ENCODE measurements around the gene ACSL5.
"Not testable (repeated sequence)": the region's sequence is repeated elsewhere in the genome, so short reads cannot be mapped to it uniquely, and the experiment has no call there.

Gene ACSL5

GRCh38 chr10:112377116-112377515 is 3.2 kb downstream of the ACSL5 start:
- DNase-seq = not testable (repeated sequence)

GRCh38 chr10:112379635-112380296 is 5.8 kb downstream of the ACSL5 start:
- no peak for DNase-seq

- DNase-seq = no peak
Observed at GRCh38 chr10:112382515-112383235, 8.8 kb downstream of the ACSL5 start.

GRCh38 chr10:112383325-112383724 is 9.4 kb downstream of the ACSL5 start:
- no peak for DNase-seq

- no peak for DNase-seq
Observed at GRCh38 chr10:112384141-112384540, 10.2 kb downstream of the ACSL5 start.

- DNase-seq = no peak
Observed at GRCh38 chr10:112385201-112385600, 11.3 kb downstream of the ACSL5 start.

GRCh38 chr10:112388056-112388455 is 14.1 kb downstream of the ACSL5 start:
- not testable (repeated sequence) for DNase-seq

GRCh38 chr10:112388548-112388947 is 14.6 kb downstream of the ACSL5 start:
- no peak for DNase-seq

GRCh38 chr10:112389271-112389822 is 15.4 kb downstream of the ACSL5 start:
- peak; percentile 42 for DNase-seq

- no peak for DNase-seq
Observed at GRCh38 chr10:112390125-112390703, 16.3 kb downstream of the ACSL5 start.

GRCh38 chr10:112393341-112393740 is 19.4 kb downstream of the ACSL5 start:
- no peak for DNase-seq

- no peak for DNase-seq
Observed at GRCh38 chr10:112393827-112394226, 19.9 kb downstream of the ACSL5 start.

- no peak for DNase-seq
Observed at GRCh38 chr10:112394475-112394875, 20.6 kb downstream of the ACSL5 start.

GRCh38 chr10:112395809-112396530 is 22.1 kb downstream of the ACSL5 start:
- DNase-seq = no peak

GRCh38 chr10:112397592-112397991 is 23.7 kb downstream of the ACSL5 start:
- DNase-seq = no peak

GRCh38 chr10:112402917-112403316 is 29.0 kb downstream of the ACSL5 start:
- no peak for DNase-seq

GRCh38 chr10:112404617-112405016 is 30.7 kb downstream of the ACSL5 start:
- no peak for DNase-seq

- not testable (repeated sequence) for DNase-seq
Observed at GRCh38 chr10:112406806-112407205, 32.9 kb downstream of the ACSL5 start.

GRCh38 chr10:112407696-112408095 is 33.8 kb downstream of the ACSL5 start:
- DNase-seq = no peak

- DNase-seq = no peak
Observed at GRCh38 chr10:112409299-112409698, 35.4 kb downstream of the ACSL5 start.

GRCh38 chr10:112409755-112410154 is 35.8 kb downstream of the ACSL5 start:
- DNase-seq = no peak

GRCh38 chr10:112412696-112413095 is 38.8 kb downstream of the ACSL5 start:
- no peak for DNase-seq

GRCh38 chr10:112421731-112422130 is 47.8 kb downstream of the ACSL5 start:
- no peak for DNase-seq

Data from CD4-positive, alpha-beta T cell treated with Interleukin-21 for 1 hour (primary cell).